HG03520 (cell line): ENCODE measurements around the gene DMWD.

Source experiments
- ATAC-seq: cut with Tn5 transposase; IDR thresholded peaks from one replicate; pipeline ENCODE4 v1.9.1; 2021; ENCODE audit warnings: mild to moderate bottlenecking, moderate library complexity; ENCODE audit not compliant: unreplicated experiment

DMWD gene

DNA sequence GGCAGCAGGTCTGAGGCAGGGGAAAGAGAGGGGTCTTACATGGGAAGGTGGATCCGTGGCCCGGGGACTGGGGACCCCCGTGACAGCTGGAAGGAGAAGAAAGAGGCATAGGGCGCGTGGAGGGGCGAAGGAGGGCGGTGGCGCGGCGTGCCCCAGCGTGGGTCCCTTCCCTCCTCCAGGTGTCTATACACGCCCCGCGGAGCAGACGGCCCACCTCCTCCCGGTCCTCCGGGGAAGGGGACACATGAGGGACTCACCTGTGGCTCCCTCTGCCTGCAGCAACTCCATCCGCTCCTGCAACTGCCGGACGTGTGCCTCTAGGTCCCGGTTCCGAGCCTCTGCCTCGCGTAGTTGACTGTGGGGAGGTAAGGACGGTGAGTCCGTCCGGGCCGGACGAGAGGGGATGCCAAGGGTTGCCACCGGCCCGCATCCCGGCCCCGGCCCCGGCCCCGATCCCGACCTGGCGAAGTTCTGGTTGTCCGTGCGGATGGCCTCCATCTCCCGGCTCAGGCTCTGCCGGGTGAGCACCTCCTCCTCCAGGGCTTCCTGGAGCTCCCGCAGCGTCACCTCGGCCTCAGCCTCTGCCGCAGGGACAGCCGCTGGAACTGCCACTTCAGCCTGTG, 21.2 kb downstream of the DMWD start:
- ATAC-seq, result no peak

DNA sequence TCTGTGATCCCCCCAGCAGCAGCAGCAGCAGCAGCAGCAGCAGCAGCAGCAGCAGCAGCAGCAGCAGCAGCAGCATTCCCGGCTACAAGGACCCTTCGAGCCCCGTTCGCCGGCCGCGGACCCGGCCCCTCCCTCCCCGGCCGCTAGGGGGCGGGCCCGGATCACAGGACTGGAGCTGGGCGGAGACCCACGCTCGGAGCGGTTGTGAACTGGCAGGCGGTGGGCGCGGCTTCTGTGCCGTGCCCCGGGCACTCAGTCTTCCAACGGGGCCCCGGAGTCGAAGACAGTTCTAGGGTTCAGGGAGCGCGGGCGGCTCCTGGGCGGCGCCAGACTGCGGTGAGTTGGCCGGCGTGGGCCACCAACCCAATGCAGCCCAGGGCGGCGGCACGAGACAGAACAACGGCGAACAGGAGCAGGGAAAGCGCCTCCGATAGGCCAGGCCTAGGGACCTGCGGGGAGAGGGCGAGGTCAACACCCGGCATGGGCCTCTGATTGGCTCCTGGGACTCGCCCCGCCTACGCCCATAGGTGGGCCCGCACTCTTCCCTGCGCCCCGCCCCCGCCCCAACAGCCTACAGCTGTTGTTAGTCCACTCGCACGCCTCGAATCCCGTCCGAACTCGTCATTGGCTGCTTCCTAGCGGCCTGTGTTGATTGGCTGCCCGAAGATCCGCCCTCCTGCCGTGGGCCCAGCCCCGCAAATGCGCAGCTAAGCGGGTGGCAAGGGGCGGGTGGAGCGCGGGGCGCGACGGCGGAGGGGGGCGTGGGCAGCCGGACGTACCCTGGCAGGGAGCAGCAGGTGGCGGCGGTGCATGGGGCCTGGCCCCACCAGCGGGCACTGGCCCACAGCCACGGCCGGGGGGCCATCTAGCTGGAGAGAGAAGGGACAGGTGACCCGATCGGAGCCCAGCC, 22.2 kb downstream of the DMWD start:
- peak; percentile 40 for ATAC-seq

DNA sequence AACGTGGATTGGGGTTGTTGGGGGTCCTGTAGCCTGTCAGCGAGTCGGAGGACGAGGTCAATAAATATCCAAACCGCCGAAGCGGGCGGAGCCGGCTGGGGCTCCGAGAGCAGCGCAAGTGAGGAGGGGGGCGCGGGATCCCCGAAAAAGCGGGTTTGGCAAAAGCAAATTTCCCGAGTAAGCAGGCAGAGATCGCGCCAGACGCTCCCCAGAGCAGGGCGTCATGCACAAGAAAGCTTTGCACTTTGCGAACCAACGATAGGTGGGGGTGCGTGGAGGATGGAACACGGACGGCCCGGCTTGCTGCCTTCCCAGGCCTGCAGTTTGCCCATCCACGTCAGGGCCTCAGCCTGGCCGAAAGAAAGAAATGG, 22.8 kb downstream of the DMWD start:
- ATAC-seq, result no peak

DNA sequence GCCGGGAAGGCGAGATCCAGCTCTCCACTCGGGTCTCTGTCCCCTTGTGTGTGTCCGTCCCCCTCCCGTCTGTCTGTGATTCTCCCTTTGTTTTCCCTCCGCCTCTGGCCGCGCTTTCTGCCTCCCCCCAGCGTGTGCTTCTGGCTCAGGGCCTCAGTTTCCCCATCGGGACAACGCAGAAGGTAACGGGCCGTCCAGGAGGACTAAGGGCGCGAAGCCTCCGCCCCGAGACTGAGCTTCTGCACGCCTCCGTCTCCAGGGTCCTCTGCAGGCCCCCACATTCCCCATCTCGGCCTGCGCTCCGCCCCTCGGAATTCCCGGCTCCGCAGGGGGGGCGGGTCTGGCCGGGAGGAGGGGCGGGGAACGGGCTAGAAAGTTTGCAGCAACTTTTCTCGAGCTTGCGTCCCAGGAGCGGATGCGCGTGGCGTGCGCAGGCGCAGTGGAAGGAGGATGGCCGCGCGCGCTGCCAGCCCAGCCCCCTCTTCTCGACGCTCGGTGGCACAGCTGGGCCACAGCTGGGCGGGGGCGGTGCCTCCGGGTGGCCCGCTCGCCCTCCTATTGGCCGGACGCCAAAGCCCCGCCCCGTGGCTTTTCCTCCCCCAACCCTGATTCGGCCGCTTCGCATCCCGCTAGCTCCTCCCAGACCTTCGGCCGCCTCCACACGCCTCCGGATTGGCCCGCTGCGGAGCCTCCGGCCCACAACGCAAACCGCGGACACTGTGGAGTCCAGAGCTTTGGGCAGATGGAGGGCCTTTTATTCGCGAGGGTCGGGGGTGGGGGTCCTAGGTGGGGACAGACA, 23.5 kb downstream of the DMWD start, which contains the start of gene SIX5:
TSS of gene SIX5 (minus strand) at position 269 of the 799 bp plus-strand sequence. CDS start 408 bp downstream, outside the sequence.
- peak; percentile 56 for ATAC-seq

GRCh38 chr19:45768655-45768983, 24.0 kb downstream of the DMWD start:
- ATAC-seq, result no peak

- no peak for ATAC-seq
Measured at GRCh38 chr19:45767881-45768654, 24.6 kb downstream of the DMWD start.

DNA sequence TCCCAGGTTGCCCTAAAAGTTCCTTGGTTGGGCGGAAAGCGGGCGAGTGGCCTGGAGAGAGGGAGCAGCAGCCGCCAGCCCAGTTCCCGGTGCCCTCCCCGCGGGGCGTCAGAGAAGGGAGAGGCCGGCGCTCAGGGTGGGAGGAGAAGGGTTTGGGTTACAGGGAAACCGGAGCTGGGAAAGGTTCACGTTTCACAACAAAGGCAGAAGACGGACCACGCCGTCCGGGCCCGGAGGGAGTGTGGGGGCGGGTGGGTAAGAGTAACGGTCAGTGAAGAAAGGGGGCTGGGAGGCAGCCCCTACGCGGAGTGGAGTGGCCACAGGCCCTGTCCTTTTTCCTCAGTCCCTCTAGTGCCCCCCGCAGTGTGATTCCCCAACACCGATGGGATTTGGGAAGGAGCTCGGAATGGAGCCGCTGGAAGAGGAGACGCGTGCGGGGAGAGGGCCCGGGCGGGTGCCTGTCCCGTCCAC, 25.2 kb downstream of the DMWD start:
- no peak for ATAC-seq

DNA sequence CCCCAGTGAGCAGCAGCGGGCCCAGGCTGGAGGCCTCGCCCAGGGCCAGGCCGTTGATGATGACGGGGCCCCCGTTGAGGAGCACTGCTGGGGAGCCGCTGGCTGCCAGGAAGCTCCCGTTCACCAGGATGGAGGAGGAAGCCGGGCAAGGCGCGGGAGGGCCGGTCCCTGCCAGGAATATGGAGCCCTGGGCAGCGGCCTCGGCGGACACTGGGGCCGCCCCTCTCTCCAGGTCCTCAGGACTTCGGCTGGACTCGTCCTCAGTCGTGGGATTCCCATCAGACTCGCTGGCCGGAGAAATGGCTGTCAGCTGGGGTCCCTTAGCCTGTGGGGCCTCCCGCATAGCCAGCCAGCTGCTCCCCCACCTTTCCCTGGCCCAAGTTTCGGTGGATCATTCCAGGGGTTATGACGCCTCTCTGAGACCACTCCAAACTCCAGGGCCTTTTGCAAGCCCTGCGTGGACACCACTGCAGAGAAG, 25.7 kb downstream of the DMWD start:
- no peak for ATAC-seq

GRCh38 chr19:45766296-45766868, 26.3 kb downstream of the DMWD start:
- no peak for ATAC-seq

DNA sequence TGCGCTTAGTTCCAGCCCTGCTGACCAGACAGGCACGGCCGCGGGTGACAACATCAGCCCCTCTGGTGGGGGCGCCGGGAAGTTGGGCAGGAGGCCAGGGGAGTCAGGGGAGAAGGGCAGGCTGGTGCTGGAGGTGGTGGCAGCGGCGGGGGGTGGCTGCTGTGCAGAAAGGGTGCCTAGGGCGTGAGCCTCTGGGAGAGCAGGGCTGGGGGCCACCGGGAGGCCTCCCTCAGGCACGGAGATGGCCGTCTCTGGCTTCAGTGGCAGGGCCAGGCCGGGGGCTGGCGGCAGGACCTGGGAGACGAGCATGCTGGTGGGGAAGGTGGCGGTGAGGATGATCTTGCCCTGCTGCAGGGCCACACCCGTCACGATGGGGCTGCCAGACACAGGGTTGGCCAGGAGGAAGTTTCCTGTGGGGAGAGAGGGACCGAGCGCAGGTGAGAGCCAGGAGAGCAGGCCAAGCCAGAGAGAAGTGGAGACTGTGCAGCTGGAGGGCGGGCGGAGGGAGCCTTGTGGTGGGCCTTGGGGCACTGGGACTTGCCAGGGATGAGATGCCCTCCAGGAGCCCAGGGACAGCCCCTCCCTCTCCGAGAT, 26.8 kb downstream of the DMWD start:
- no peak for ATAC-seq

DNA sequence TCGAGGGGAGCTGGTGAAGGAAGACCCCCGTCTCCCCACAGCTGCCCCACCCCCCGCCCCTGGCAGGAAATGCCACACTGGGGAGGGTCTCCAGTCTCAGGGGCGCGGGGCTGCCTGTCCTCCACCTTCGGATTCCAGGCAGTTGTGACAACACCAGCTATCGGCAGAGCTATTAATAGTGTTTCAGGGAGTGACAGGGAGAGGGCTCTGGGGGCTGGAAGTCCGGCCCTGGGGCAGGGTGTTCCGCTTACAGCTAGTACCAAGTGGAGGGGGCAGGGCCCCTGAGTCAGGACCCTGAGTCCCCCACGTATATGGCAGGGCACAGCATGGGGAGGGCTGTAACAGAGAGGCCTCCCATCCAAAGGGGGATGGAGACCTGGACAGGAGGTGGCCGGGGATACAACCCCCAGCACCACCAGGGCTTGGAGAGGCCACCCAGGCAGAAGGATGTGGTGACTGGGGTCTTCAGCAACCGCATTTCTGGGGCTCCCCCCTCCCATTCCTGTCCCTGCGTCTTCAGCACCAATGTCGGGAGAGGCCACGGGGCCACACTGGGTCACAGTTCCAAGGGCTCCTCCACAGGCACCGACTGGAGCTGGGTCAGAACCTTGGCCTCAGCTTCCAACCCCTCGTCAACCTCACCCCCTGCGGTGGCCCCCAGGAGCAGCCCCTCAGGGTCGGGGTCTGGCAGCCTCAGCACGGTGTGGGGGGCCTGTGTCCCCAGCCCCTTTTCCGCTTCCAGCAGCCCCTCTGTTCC, 27.5 kb downstream of the DMWD start:
- ATAC-seq, result no peak

- ATAC-seq, result no peak
Measured at GRCh38 chr19:45764475-45764874, 28.2 kb downstream of the DMWD start.

GRCh38 chr19:45763691-45764294, 28.9 kb downstream of the DMWD start:
- ATAC-seq, result no peak

DNA sequence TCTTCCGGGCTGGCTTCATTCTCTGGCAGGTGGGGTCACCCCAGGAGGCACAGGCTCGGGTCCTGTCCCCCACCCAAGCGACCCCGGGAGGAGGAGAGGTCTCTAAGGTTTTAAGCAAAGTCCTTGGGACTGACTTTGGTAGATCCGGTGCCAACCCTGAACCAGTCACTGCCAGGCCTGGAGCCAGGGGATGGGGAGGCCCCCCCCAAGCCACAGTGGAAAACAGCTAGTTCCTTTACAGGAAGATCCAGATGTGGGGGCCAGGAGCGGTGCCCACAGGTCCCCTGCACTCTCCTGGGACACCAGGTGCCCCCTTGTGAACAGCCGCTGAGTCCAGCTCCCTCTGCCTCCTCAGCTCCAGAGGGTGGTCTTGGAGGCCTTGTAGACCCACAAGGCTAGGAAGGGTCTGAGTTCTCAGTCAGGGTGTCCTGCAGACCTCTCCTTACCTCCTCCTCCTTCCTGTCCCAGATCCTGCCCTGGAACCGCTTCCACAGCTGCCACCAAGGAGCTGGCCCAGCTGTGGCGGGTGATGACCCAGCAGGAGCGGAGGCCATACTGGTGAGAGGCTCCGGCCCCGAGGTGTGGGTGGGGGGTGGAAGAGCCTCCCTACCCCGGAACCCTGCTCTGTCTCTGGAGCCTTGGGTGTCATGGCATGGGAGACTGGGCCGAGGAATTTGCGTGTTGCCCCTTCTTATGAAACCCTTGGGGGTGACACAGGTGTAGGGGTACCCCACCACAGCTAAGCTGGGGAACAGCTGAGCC, 29.6 kb downstream of the DMWD start:
- ATAC-seq, result no peak

- no peak for ATAC-seq
Measured at GRCh38 chr19:45761714-45762113, 30.9 kb downstream of the DMWD start.

DNA sequence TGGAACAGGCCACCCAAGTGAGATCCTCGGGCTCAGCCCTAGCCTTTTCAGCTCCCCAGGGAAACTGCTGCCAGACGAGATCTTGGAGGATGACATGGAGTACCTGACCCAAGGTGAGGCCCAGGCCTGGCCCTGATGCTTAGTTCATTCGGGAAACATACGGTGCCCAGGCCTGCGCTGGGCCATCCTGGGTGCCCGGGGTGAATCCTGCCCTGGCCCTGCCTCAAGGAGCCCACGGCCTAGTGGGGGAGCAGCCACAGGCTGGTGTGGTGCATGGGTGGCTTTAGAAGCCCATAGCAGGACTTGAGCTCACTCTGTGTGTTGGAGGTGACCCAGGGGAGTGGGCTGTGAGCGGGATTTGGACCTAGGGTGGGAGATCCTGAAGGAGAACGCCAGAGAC, 33.7 kb downstream of the DMWD start:
- ATAC-seq, result no peak

- ATAC-seq, result no peak
Measured at GRCh38 chr19:45757695-45758094, 35.0 kb downstream of the DMWD start.

DNA sequence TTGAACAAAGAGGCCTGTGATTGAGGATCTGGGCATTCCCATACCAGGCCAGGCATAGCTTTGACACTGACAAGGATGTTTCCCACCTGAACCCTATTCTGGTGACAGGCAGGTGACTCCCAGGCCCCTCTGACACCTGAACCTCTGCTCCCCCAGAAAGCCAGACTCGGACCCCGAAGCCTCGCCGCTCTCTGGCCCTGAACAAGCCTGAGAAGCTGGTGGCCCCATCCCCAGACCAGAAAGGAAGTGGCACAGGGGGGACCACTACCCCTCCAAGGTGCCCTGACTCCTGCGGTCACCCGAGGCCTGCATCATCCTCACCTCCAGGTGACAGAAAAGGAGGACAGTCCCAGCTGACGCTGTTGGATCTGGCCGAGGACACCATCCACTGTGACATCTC, 38.3 kb downstream of the DMWD start:
- no peak for ATAC-seq
